ENCODE data around the gene VSIG1. TPM values are rescaled to one million over a fixed set of nuclear protein-coding genes. Genes with fewer than 3 reads are reported as not detected.
A peak's percentile ranks its signal among the peaks of the same experiment; 100 is the strongest.

The VSIG1 gene
- total RNA-seq, 5 donors from 2014 or later (not counting 1 experiment from before 2014, with no cell fraction given) = 24.6 to 34.4 (median 32.7) TPM

DNA sequence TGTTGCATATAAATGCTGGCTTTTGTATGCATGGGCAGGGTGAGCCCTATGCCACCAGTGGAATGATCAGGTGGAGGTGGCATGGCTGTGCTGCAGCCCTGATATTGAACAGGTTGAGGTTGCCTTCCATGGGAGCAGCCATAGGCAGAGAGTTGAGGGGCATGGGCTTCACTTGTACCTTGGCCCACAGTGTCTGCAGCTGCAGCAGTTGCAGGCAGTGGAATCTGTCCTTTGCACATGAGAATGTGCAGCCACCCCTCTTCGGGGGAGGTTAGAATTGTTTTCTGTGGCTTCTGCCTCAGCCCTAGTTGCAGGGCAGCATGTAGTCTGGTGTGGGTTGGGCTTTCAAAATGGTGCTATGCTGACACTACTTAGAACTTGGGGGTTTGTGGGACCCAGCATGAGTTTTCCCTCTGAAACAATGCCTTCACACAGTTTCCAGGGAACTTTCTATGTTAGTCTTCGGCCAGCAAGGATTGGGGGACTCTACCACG, 25.4 kb upstream of the VSIG1 start:
- H3K36me3 ChIP-seq (ENCODE audit: control insufficient read depth in 2 of 2, extremely low read depth in 1 of 2, insufficient read depth in 1 of 2, low read length in 1 of 2) = no peaks in the 10 kb centered on the region
- Mint-ChIP-seq H3K9me3 (peaks cover 0 to 2% (median under 1%) of the 10 kb centered on the region in 3 donors), H3K4me3 (peak overlapping the region; percentile 85 to 89 (median 88)), H3K36me3 (peaks cover 7% of the 10 kb centered on the region), H3K27me3 (peaks cover 0 to 6% of the 10 kb centered on the region in 2 donors), H3K27ac (peak overlapping the region; percentile 94 to 98), H3K4me1 (peaks cover 60 to 77% (median 75%) of the 10 kb centered on the region in 3 donors)
- no CpG with 5 or more reads among the region's 3 CpGs for WGBS (ENCODE audit: insufficient coverage)
- ChIA-PET CTCF (interaction anchor here (0.6 to 1.4 kb wide), 3 partner anchors 17 to 1608 kb away, joined by 3 to 4 read pairs (median 3); no protein-coding TSS in a partner anchor), POLR2A (interaction anchor here in 1 of 2 donors (0.6 kb wide), 1 partner anchor 1034 kb away, joined by 3 read pairs; no protein-coding TSS in a partner anchor)
- H3K27me3 ChIP-seq (replicated peaks in 1 of 2; ENCODE audit: control insufficient read depth in 2 of 2, extremely low read depth in 1 of 2, insufficient read depth in 2 of 2, low read length in 1 of 2) = no peaks in the 10 kb centered on the region
- H3K9me3 ChIP-seq = no peaks in the 10 kb centered on the region
- peak overlapping the region; percentile 71 for H3K27ac ChIP-seq (ENCODE audit: low read length)
- ATAC-seq (replicated peaks in 1 of 4) (peak; percentile 38 to 48 (median 45)), DNase-seq (peak in 9 of 35 experiments; percentile 5 to 25 (median 21))
- peaks cover 11 to 33% of the 10 kb centered on the region in 2 experiments for H3K4me1 ChIP-seq (ENCODE audit: control insufficient read depth in 1 of 2, extremely low read depth in 1 of 2, insufficient read depth in 2 of 2, low read length in 2 of 2)
- H3K4me3 ChIP-seq (ENCODE audit: control insufficient read depth in 1 of 2, extremely low read depth in 1 of 2, low read length in 1 of 2) = peak overlapping the region; percentile 51 to 54

DNA sequence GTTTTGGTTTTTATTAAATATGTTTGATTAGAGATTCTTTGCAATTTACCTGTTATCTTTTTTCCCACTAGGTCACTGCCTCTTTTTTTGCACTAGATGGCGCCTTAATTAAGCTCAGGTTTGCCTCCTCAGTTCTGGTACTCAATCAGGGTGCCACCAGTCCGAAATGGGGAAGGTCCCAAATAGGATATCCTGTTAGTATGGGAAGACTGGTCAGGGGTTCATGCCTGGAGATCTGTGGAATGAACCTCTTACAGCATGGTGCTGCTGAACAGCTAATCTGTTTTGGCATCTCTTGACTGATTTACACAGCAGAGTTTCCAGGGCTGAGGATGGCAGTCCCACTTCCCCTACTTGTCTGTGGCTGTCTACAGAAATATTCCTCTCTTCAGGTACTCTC, 24.2 kb upstream of the VSIG1 start:
- whole genome bisulfite sequencing (ENCODE audit: insufficient coverage) = no CpG with 5 or more reads among the region's 2 CpGs
- CTCF ChIA-PET = interaction anchor here in 1 of 2 donors (0.6 to 1.4 kb wide), 9 partner anchors 12 to 80 kb away, joined by 3 to 5 read pairs (median 4); partner anchors contain the start of genes ATG4A and PSMD10
- peak overlapping the region; percentile 94 to 98 for H3K27ac Mint-ChIP-seq
- peak overlapping the region; percentile 85 to 89 (median 88) for H3K4me3 Mint-ChIP-seq
- Histone ChIP-seq H3K27me3 (replicated peaks in 1 of 2; ENCODE audit: control insufficient read depth in 2 of 2, extremely low read depth in 1 of 2, insufficient read depth in 2 of 2, low read length in 1 of 2) (no peaks in the 10 kb centered on the region), H3K9me3 (no peaks in the 10 kb centered on the region), H3K36me3 (ENCODE audit: control insufficient read depth in 2 of 2, extremely low read depth in 1 of 2, insufficient read depth in 1 of 2, low read length in 1 of 2) (no peaks in the 10 kb centered on the region), H3K4me3 (ENCODE audit: control insufficient read depth in 1 of 2, extremely low read depth in 1 of 2, low read length in 1 of 2) (peak overlapping the region in 1 of 2 donors; percentile 51), H3K27ac (ENCODE audit: low read length) (peak overlapping the region; percentile 71), H3K4me1 (ENCODE audit: control insufficient read depth in 1 of 2, extremely low read depth in 1 of 2, insufficient read depth in 2 of 2, low read length in 2 of 2) (peaks cover 11 to 33% of the 10 kb centered on the region in 2 experiments)
- POLR2A ChIA-PET = interaction anchor here in 1 of 2 donors (1.1 kb wide), 1 partner anchor 308 kb away, joined by 5 read pairs; no protein-coding TSS in a partner anchor
- H3K27me3 Mint-ChIP-seq = peaks cover 0 to 11% of the 10 kb centered on the region in 2 donors
- peaks cover 6% of the 10 kb centered on the region for H3K36me3 Mint-ChIP-seq
- DNase-seq = peak in 3 of 35 experiments; percentile 5 to 48 (median 18)
- no peak for ATAC-seq (replicated peaks in 1 of 4)
- peaks cover 67 to 83% (median 82%) of the 10 kb centered on the region in 3 donors for H3K4me1 Mint-ChIP-seq
- H3K9me3 Mint-ChIP-seq = no peaks in the 10 kb centered on the region

DNA sequence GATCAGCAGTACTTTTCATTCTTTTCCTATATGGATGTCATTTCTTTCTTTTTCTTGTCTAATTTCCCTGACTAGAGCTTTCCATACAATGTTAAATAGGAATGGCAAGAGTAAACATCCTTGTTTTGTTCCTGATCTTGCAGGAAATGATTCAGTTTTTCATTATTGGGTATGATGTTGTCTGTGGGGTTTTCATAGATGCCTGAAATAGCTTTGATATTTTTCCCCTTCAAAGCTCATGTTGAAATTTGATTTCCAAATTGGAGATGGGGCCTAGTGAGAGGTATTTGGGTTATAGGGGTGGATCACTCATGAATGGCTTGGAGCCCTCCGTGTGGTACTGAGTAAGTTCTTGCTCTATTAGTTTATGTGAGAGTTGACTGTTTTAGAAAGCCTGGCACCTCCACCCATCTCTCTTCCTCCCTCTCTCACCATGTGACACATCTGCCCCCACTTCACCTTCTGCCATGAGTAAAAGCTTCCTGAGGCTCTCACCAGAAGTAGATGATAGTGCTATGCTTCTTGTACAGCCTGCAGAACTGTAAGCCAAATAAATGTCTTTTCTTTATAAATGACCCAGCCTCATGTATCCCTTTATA, 22.3 kb upstream of the VSIG1 start:
- H3K4me1 Mint-ChIP-seq = peaks cover 71 to 82% (median 82%) of the 10 kb centered on the region in 3 donors
- DNase-seq (no peak), ATAC-seq (replicated peaks in 1 of 4) (no peak)
- Histone ChIP-seq H3K9me3 (no peaks in the 10 kb centered on the region), H3K27ac (ENCODE audit: low read length) (no peak overlapping the region), H3K4me3 (ENCODE audit: control insufficient read depth in 1 of 2, extremely low read depth in 1 of 2, low read length in 1 of 2) (no peak overlapping the region), H3K36me3 (ENCODE audit: control insufficient read depth in 2 of 2, extremely low read depth in 1 of 2, insufficient read depth in 1 of 2, low read length in 1 of 2) (no peaks in the 10 kb centered on the region), H3K4me1 (ENCODE audit: control insufficient read depth in 1 of 2, extremely low read depth in 1 of 2, insufficient read depth in 2 of 2, low read length in 2 of 2) (peaks cover 9 to 26% of the 10 kb centered on the region in 2 experiments), H3K27me3 (replicated peaks in 1 of 2; ENCODE audit: control insufficient read depth in 2 of 2, extremely low read depth in 1 of 2, insufficient read depth in 2 of 2, low read length in 1 of 2) (no peaks in the 10 kb centered on the region)
- H3K36me3 Mint-ChIP-seq = peaks cover 6% of the 10 kb centered on the region
- peak overlapping the region; percentile 59 to 70 for H3K27ac Mint-ChIP-seq
- CTCF ChIA-PET = interaction anchor here in 1 of 2 donors (0.7 kb wide), 1 partner anchor 46 kb away, joined by 3 read pairs; no protein-coding TSS in a partner anchor
- no CpG with 5 or more reads among the region's 1 CpG for WGBS (ENCODE audit: insufficient coverage)
- H3K9me3 Mint-ChIP-seq = no peaks in the 10 kb centered on the region
- POLR2A ChIA-PET = interaction anchor here in 1 of 2 donors (0.5 kb wide), 1 partner anchor 350 kb away, joined by 4 read pairs; no protein-coding TSS in a partner anchor
- H3K4me3 Mint-ChIP-seq = peak overlapping the region; percentile 43 to 68 (median 52)
- peaks cover 0 to 15% of the 10 kb centered on the region in 2 donors for H3K27me3 Mint-ChIP-seq

DNA sequence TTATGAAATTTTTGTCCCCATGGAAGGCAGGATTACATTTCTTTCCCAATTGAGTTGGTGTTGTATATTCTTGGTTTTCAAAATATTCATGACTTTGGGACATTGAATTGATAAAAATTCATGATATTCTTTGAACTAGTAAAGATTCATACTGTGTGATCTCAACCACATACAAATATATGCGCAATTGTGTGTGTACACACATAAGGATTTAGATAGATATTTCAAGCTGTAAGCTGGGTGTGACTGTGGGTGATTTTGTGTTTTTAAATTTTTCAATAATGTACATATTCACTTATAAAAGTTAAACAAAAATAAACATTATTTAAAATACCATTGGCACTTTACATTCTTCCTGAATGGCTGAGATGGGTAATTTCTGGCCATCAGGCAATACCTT, 19.5 kb upstream of the VSIG1 start:
- no peaks in the 10 kb centered on the region for H3K36me3 ChIP-seq (ENCODE audit: control insufficient read depth in 2 of 2, extremely low read depth in 1 of 2, insufficient read depth in 1 of 2, low read length in 1 of 2)
- no peaks in the 10 kb centered on the region for H3K27me3 ChIP-seq (replicated peaks in 1 of 2; ENCODE audit: control insufficient read depth in 2 of 2, extremely low read depth in 1 of 2, insufficient read depth in 2 of 2, low read length in 1 of 2)
- no CpG with 5 or more reads among the region's 1 CpG for WGBS (ENCODE audit: insufficient coverage)
- Mint-ChIP-seq H3K36me3 (peaks cover 6% of the 10 kb centered on the region), H3K27me3 (peaks cover 0 to 20% of the 10 kb centered on the region in 2 donors), H3K9me3 (no peaks in the 10 kb centered on the region), H3K4me3 (no peak overlapping the region), H3K4me1 (peaks cover 64 to 81% (median 73%) of the 10 kb centered on the region in 3 donors), H3K27ac (no peak overlapping the region)
- peaks cover 2 to 5% of the 10 kb centered on the region in 2 experiments for H3K4me1 ChIP-seq (ENCODE audit: control insufficient read depth in 1 of 2, extremely low read depth in 1 of 2, insufficient read depth in 2 of 2, low read length in 2 of 2)
- no peak overlapping the region for H3K27ac ChIP-seq (ENCODE audit: low read length)
- H3K4me3 ChIP-seq (ENCODE audit: control insufficient read depth in 1 of 2, extremely low read depth in 1 of 2, low read length in 1 of 2) = no peak overlapping the region
- ATAC-seq (replicated peaks in 1 of 4) = no peak
- H3K9me3 ChIP-seq = no peaks in the 10 kb centered on the region
- POLR2A ChIA-PET = no interaction called here
- CTCF ChIA-PET = no interaction called here
- no peak for DNase-seq

DNA sequence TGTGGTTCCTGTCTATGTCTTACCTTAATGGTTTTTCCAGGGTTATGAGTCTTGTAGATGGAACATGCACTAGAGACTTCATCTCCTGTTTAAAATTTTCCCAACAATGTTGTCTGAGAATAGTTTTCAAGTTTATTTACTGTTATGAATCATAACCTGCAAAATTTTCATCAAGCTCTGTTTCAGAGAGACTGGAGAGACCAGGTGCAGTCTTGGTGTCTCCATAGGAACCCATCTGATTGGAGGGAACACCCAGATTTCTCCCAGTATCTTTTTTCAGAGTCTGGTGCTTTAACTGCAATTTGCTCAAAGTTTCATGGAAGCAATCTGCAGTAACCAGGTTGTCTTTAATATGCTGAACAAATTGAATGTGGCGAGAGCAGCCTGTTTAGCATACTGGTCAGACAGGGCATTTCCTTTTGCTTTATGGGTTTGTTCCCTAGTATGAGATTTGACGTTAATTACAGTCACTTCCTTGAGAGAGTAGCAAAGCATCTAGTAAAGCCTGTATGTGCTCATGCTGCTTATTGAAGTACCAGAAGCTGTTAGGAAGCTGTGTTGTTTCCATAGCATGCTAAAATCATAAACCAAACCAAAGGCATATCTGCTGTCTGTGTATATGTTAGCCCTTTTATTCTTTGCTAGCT, 18.8 kb upstream of the VSIG1 start:
- DNase-seq (peak in 4 of 35 experiments; percentile 2 to 30 (median 16)), ATAC-seq (replicated peaks in 1 of 4) (peak in 2 of 4 experiments; percentile 55 to 93)
- ChIA-PET POLR2A (interaction anchor here in 1 of 2 donors (0.5 kb wide), 1 partner anchor 397 kb away, joined by 3 read pairs; the partner anchor contains the start of gene PRPS1), CTCF (no interaction called here)
- H3K27me3 ChIP-seq (replicated peaks in 1 of 2; ENCODE audit: control insufficient read depth in 2 of 2, extremely low read depth in 1 of 2, insufficient read depth in 2 of 2, low read length in 1 of 2) = no peaks in the 10 kb centered on the region
- Mint-ChIP-seq H3K27me3 (peaks cover 0 to 20% of the 10 kb centered on the region in 2 donors), H3K9me3 (no peaks in the 10 kb centered on the region), H3K36me3 (peaks cover 6% of the 10 kb centered on the region), H3K4me3 (peak overlapping the region in 1 of 3 donors; percentile 1), H3K4me1 (peaks cover 65 to 82% (median 73%) of the 10 kb centered on the region in 3 donors), H3K27ac (peak overlapping the region in 1 of 2 donors; percentile 53)
- H3K4me1 ChIP-seq (ENCODE audit: control insufficient read depth in 1 of 2, extremely low read depth in 1 of 2, insufficient read depth in 2 of 2, low read length in 2 of 2) = peaks cover 0 to 2% of the 10 kb centered on the region in 2 experiments
- no peak overlapping the region for H3K27ac ChIP-seq (ENCODE audit: low read length)
- no peaks in the 10 kb centered on the region for H3K9me3 ChIP-seq
- WGBS (ENCODE audit: insufficient coverage) = no CpG with 5 or more reads among the region's 2 CpGs
- no peaks in the 10 kb centered on the region for H3K36me3 ChIP-seq (ENCODE audit: control insufficient read depth in 2 of 2, extremely low read depth in 1 of 2, insufficient read depth in 1 of 2, low read length in 1 of 2)
- no peak overlapping the region for H3K4me3 ChIP-seq (ENCODE audit: control insufficient read depth in 1 of 2, extremely low read depth in 1 of 2, low read length in 1 of 2)

DNA sequence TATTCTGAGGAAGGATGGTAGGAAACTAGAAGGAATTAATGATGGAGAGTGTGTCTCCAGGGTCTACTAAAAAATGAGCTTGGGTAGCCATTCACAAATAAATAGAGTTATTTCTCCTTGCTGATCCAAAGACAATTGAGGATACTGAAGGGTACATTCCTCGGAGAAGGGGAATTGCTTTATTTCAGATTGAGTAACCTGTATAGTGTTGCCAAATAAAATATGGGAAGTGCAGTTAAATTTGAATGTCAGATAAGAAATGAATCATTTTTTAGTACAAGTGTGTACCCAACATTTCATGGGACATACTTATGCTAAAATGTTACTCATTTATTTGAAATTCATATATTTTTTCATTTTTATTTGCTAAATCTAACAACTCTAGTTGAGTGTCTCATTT, 16.0 kb upstream of the VSIG1 start:
- no peak overlapping the region for H3K4me3 Mint-ChIP-seq

More for the DNA sequence above, 16.0 kb upstream of the VSIG1 start:
- no peak overlapping the region for H3K27ac Mint-ChIP-seq
- Histone ChIP-seq H3K27ac (ENCODE audit: low read length) (no peak overlapping the region), H3K9me3 (no peaks in the 10 kb centered on the region), H3K27me3 (replicated peaks in 1 of 2; ENCODE audit: control insufficient read depth in 2 of 2, extremely low read depth in 1 of 2, insufficient read depth in 2 of 2, low read length in 1 of 2) (no peaks in the 10 kb centered on the region), H3K4me3 (ENCODE audit: control insufficient read depth in 1 of 2, extremely low read depth in 1 of 2, low read length in 1 of 2) (no peak overlapping the region), H3K4me1 (ENCODE audit: control insufficient read depth in 1 of 2, extremely low read depth in 1 of 2, insufficient read depth in 2 of 2, low read length in 2 of 2) (peaks cover 0 to 7% of the 10 kb centered on the region in 2 experiments), H3K36me3 (ENCODE audit: control insufficient read depth in 2 of 2, extremely low read depth in 1 of 2, insufficient read depth in 1 of 2, low read length in 1 of 2) (no peaks in the 10 kb centered on the region)
- WGBS (ENCODE audit: insufficient coverage) = no CpG with 5 or more reads among the region's 1 CpG
- peaks cover 61 to 78% (median 71%) of the 10 kb centered on the region in 3 donors for H3K4me1 Mint-ChIP-seq
- no peak for ATAC-seq (replicated peaks in 1 of 4)
- ChIA-PET CTCF (interaction anchor here in 1 of 2 donors (0.6 kb wide), 2 partner anchors 18 to 1692 kb away, joined by 3 to 4 read pairs; no protein-coding TSS in a partner anchor), POLR2A (no interaction called here)
- H3K9me3 Mint-ChIP-seq = no peaks in the 10 kb centered on the region
- DNase-seq = no peak
- no peaks in the 10 kb centered on the region for H3K36me3 Mint-ChIP-seq
- peaks cover 0 to 21% of the 10 kb centered on the region in 2 donors for H3K27me3 Mint-ChIP-seq
